Endothelial cell of umbilical vein (primary cell): ENCODE results near the gene GPATCH1. TPM values are rescaled to one million over a fixed set of nuclear protein-coding genes. Genes with fewer than 3 reads are reported as not detected.

Experiments used
- BruUV-seq: library from RNA; stranded (reverse); fragments of 400-500 nt; replicated peaks from 2 replicates; lab custom pipeline; 2021; lab: Mats Ljungman, UMichigan
- CTCF ChIA-PET: fragments of 300-600, 350-600 bp; sonication (Branson Sonifier 250); formaldehyde crosslinking; loops from one replicate; lab custom pipeline; 2021; ENCODE audit warnings: antibody characterized with exemption, inconsistent platforms; lab: Charles Lee
- POLR2A ChIA-PET: fragments of 300-600, 350-600 bp; sonication (Branson Sonifier 250); formaldehyde crosslinking; loops from one replicate; lab custom pipeline; 2021; ENCODE audit warnings: antibody characterized with exemption, inconsistent platforms; lab: Charles Lee
- DNase-seq: peaks from one replicate; pipeline ENCODE4 v3.0.0-alpha.2; 2011; ENCODE audit warnings: low read depth, low spot score
- FAIRE-seq: peaks from 2 replicates; lab custom pipeline; 2011; peaks lifted over from hg19 to GRCh38; lab: Jason Lieb, UNC
- H2AFZ ChIP-seq: 2 replicates; pipeline ENCODE4 v1.6.0; 2012; ENCODE audit warnings: low read depth, low read length, control low read depth, inconsistent platforms
- H3K27ac ChIP-seq: 2 replicates; pipeline ENCODE4 v1.5.1; 2011; ENCODE audit warnings: low read depth, mild to moderate bottlenecking, control low read depth, low read length, moderate library complexity; ENCODE audit not compliant: insufficient read depth
- H3K27me3 ChIP-seq, 2 experiments: 2 replicates each; pipeline versions ENCODE4 v1.6.0 to v1.6.1; 2011; ENCODE audit warnings: low read length in 2 of 2, mixed read lengths in 1 of 2; ENCODE audit not compliant: control insufficient read depth in 2 of 2, insufficient read depth in 2 of 2
- H3K36me3 ChIP-seq, 2 experiments: 2 replicates in 1 of 2; 3 replicates in 1 of 2; pipeline ENCODE4 v1.5.1; 2011; ENCODE audit warnings: low read length in 2 of 2, mild to moderate bottlenecking in 1 of 2, moderate library complexity in 1 of 2; ENCODE audit not compliant: control insufficient read depth in 2 of 2, insufficient read depth in 2 of 2; ENCODE audit errors: extremely low read depth in 1 of 2
- H3K4me1 ChIP-seq: 3 replicates; pipeline ENCODE4 v1.5.1; 2011; ENCODE audit warnings: mild to moderate bottlenecking, low read length; ENCODE audit not compliant: control insufficient read depth, insufficient read depth; ENCODE audit errors: extremely low read depth
- H3K4me2 ChIP-seq: 2 replicates; pipeline ENCODE4 v1.6.1; 2011; ENCODE audit warnings: low read length, control low read depth, mixed read lengths; ENCODE audit not compliant: insufficient read depth
- H3K4me3 ChIP-seq, 3 experiments: fragments of 200-600 bp in 1 of 3; sonication (generic), shearing (Covaris generic) in 1 of 3; replicated peaks in 1 of 3; 2 replicates each; pipeline ENCODE4 v1.5.1; 2011 to 2016; ENCODE audit warnings: control low read depth in 3 of 3, low read length in 3 of 3, mild to moderate bottlenecking in 2 of 3, inconsistent platforms in 1 of 3, low read depth in 1 of 3, moderate library complexity in 1 of 3; ENCODE audit not compliant: insufficient read depth in 1 of 3
- H3K79me2 ChIP-seq: 2 replicates; pipeline ENCODE4 v1.6.0; 2012; ENCODE audit warnings: low read length, inconsistent platforms; ENCODE audit not compliant: control insufficient read depth, insufficient read depth
- H3K9ac ChIP-seq: replicated peaks from 2 replicates; pipeline ENCODE3; 2011; ENCODE audit warnings: low read length, control low read depth; ENCODE audit not compliant: insufficient read depth; ENCODE audit errors: extremely low read depth
- H3K9me1 ChIP-seq: replicated peaks from 3 replicates; pipeline ENCODE4 v1.6.0; 2011; ENCODE audit warnings: mild to moderate bottlenecking, low read length; ENCODE audit not compliant: control insufficient read depth, insufficient read depth; ENCODE audit errors: extremely low read depth
- H3K9me3 ChIP-seq: replicated peaks from 2 replicates; pipeline ENCODE4 v1.5.1; 2012; ENCODE audit warnings: low read length, inconsistent platforms; ENCODE audit not compliant: control insufficient read depth, insufficient read depth
- H4K20me1 ChIP-seq: replicated peaks from 2 replicates; pipeline ENCODE3; 2011; ENCODE audit warnings: mild to moderate bottlenecking, low read length; ENCODE audit not compliant: control insufficient read depth, insufficient read depth; ENCODE audit errors: extremely low read depth
- CTCF ChIP-seq, 2 donors: IDR thresholded peaks; 1 replicate in 1 of 2; 2 replicates in 1 of 2; pipeline ENCODE4 v1.5.1; 2011; ENCODE audit warnings: low read length in 2 of 2, mild to moderate bottlenecking in 2 of 2, moderate library complexity in 2 of 2, control low read depth in 1 of 2, inconsistent platforms in 1 of 2, low read depth in 1 of 2; ENCODE audit not compliant: insufficient read depth in 1 of 2; ENCODE audit errors: extremely low read depth in 1 of 2
- EZH2 ChIP-seq: IDR thresholded peaks from 2 replicates; pipeline ENCODE4 v1.6.1; 2012; ENCODE audit warnings: borderline replicate concordance, low read depth, mild to moderate bottlenecking, moderate library complexity, low read length, inconsistent platforms; ENCODE audit not compliant: severe bottlenecking
- FOS ChIP-seq: IDR thresholded peaks from 2 replicates; pipeline ENCODE4 v1.6.1; 2011; ENCODE audit warnings: mild to moderate bottlenecking, low read length, moderate library complexity, borderline replicate concordance; ENCODE audit not compliant: insufficient read depth
- GATA2 ChIP-seq: IDR thresholded peaks from 2 replicates; pipeline ENCODE4 v1.7.0; 2011; ENCODE audit warnings: low read depth, mild to moderate bottlenecking, moderate library complexity, mixed read lengths, low read length; ENCODE audit not compliant: insufficient read length, insufficient read depth
- JUN ChIP-seq: IDR thresholded peaks from 2 replicates; pipeline ENCODE4 v1.6.1; 2011; ENCODE audit warnings: borderline replicate concordance, low read depth; ENCODE audit not compliant: insufficient read length, insufficient read depth
- MYC ChIP-seq: IDR thresholded peaks from one replicate; pipeline ENCODE4 v1.6.1; 2011; ENCODE audit warnings: mild to moderate bottlenecking, low read depth, low read length
- POLR2A ChIP-seq: IDR thresholded peaks from 2 replicates; pipeline ENCODE4 v1.6.1; 2012; ENCODE audit warnings: low read depth, mild to moderate bottlenecking, control low read depth, low read length
- POLR2AphosphoS5 ChIP-seq: IDR thresholded peaks from 2 replicates; pipeline ENCODE4 v1.6.1; 2012; ENCODE audit warnings: low read depth, mild to moderate bottlenecking, control low read depth, low read length, moderate library complexity; ENCODE audit not compliant: insufficient read depth
- dilution Hi-C: fragments of 300-500 bp; cut with MboI; formaldehyde crosslinking; loops from one replicate; pipeline ENCODE4 v1.15.0; 2019; ENCODE audit warnings: low sequenced_read_pairs; ENCODE audit not compliant: extremely low pct_ligation_motif_present
- intact Hi-C: fragments of 100-400 bp; cut with micrococcal nuclease; formaldehyde crosslinking; loops from one replicate; pipeline ENCODE4 v1.10.0; 2022
- polyA plus RNA-seq, 4 experiments: library from polyadenylated mRNA; depleted of rRNA in 3 of 4; stranded (reverse) in 3 of 4; unstranded in 1 of 4; fragments of >200 nt; gene quantifications; 2 replicates each; pipeline versions ENCODE4 v1.2.1 to v1.2.3, GENCODE V29; 2011 to 2012; ENCODE audit warnings: missing spikeins in 1 of 4
- total RNA-seq: library from RNA; stranded (reverse); gene quantifications from 2 replicates; pipeline ENCODE4 v1.2.3, GENCODE V29; 2021
- TF ChIP-seq, protein P1 (sequence below): IDR thresholded peaks from 2 replicates; pipeline ENCODE4 v1.6.1; 2011; ENCODE audit not compliant: insufficient read depth, insufficient read length

GPATCH1 gene
- total and polyA plus RNA-seq, 2 donors (not counting 3 experiments of a cell fraction or from before 2014, with no cell fraction given), result 4.5 to 9.2 TPM

GRCh38 chr19:33130433-33130832 is 49.5 kb downstream of the GPATCH1 start:
- no peaks in the 10 kb centered on the region for H3K9me3 ChIP-seq
- POLR2A ChIA-PET, result no interaction called here
- dilution Hi-C loops, result no loop called here
- intact Hi-C loops, result no loop called here
- H2AFZ ChIP-seq, result no peak overlapping the region
- H3K9ac ChIP-seq, result no peak overlapping the region
- no TSS peak for BruUV-seq
- no peaks in the 10 kb centered on the region for H3K4me1 ChIP-seq
- DNase-seq (no peak), FAIRE-seq (no peak)
- peaks cover 0 to 2% of the 10 kb centered on the region in 2 experiments for H3K36me3 ChIP-seq
- CTCF ChIA-PET, result interaction anchor here (1.0 to 2.2 kb wide), 3 partner anchors 10 to 54 kb away, joined by 3 to 8 read pairs (median 4); no protein-coding TSS in a partner anchor
- H3K27me3 ChIP-seq, result peaks cover 0 to 2% of the 10 kb centered on the region in 2 experiments
- no peak for TF ChIP-seq JUN
- TF ChIP-seq, protein P1, sequence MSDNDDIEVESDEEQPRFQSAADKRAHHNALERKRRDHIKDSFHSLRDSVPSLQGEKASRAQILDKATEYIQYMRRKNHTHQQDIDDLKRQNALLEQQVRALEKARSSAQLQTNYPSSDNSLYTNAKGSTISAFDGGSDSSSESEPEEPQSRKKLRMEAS, result no peak
- TF ChIP-seq FOS, result no peak
- no peak for TF ChIP-seq GATA2
- TF ChIP-seq EZH2, result no peak
- no peak overlapping the region for H3K4me3 ChIP-seq
- H3K79me2 ChIP-seq, result no peaks in the 10 kb centered on the region
- no peaks in the 10 kb centered on the region for H4K20me1 ChIP-seq
- no peak overlapping the region for H3K4me2 ChIP-seq
- H3K27ac ChIP-seq, result no peak overlapping the region
- no peaks in the 10 kb centered on the region for H3K9me1 ChIP-seq

DNA sequence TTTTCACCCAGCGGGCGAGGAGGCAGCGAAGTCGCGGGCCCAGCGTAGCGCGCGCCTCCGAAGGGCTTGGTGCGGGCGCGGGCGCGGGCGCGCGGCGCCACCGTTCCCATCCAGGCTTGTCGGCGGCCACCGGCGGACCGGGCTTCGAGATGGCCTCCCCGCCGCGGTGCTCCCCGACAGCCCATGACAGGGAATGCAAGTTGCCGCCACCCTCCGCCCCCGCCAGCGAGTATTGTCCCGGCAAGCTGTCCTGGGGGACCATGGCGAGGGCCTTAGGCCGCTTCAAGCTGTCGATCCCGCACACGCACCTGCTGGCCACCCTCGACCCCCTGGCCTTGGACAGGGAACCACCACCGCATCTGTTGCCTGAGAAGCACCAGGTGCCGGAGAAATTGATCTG is 51.0 kb downstream of the GPATCH1 start, which contains the start of gene WDR88:
WDR88 (plus strand) TSS at position 94 of the 400 bp plus-strand sequence; CDS start at position 150, 56 bp downstream.
- CTCF ChIA-PET, result interaction anchor here (1.2 to 2.0 kb wide), 2 partner anchors 52 to 155 kb away, joined by 3 to 8 read pairs; no protein-coding TSS in a partner anchor

More for the DNA sequence above, 51.0 kb downstream of the GPATCH1 start, which contains the start of gene WDR88:
- no peak within 1 kb of the TSS for H3K4me2 ChIP-seq
- TF ChIP-seq JUN, result no peak
- TF ChIP-seq, protein P1, result no peak
- TF ChIP-seq FOS, result no peak
- no peak for TF ChIP-seq EZH2
- TF ChIP-seq POLR2A, result no peak
- no peak for TF ChIP-seq CTCF (IDR thresholded peaks at IDR 0.05; ENCODE audit: extremely low read depth in 1 of 2, insufficient read depth in 1 of 2, low read depth in 1 of 2, low read length in 2 of 2)
- no peak for TF ChIP-seq GATA2
- no peak for TF ChIP-seq MYC
- TF ChIP-seq POLR2AphosphoS5, result no peak
- DNase-seq (no peak), FAIRE-seq (no peak)
- H3K27ac ChIP-seq, result no peak within 1 kb of the TSS
- POLR2A ChIA-PET, result no interaction called here
- H3K27me3 ChIP-seq, result peaks cover 0 to 2% of the 10 kb centered on the region in 2 experiments
- H3K9me1 ChIP-seq, result no peaks in the 10 kb centered on the region
- H3K4me1 ChIP-seq, result no peaks in the 10 kb centered on the region
- H3K9ac ChIP-seq, result no peak within 1 kb of the TSS
- H2AFZ ChIP-seq, result no peak within 1 kb of the TSS
- no peak within 1 kb of the TSS for H3K4me3 ChIP-seq
- intact Hi-C loops, result no loop called here
- no TSS peak for BruUV-seq
- peaks cover 0 to 2% of the 10 kb centered on the region in 2 experiments for H3K36me3 ChIP-seq
- dilution Hi-C loops, result no loop called here
- H3K79me2 ChIP-seq, result no peaks in the 10 kb centered on the region
- H3K9me3 ChIP-seq, result no peaks in the 10 kb centered on the region
- H4K20me1 ChIP-seq, result no peaks in the 10 kb centered on the region
